Measurements from ENCODE around the gene MYRFL.
A peak's percentile ranks its signal among the peaks of the same experiment; 100 is the strongest.

Gene MYRFL

GRCh38 chr12:69894800-69895383, 69.9 kb downstream of the MYRFL start:
- FAIRE-seq (no peak), DNase-seq (ENCODE audit: insufficient read length, low spot score) (no peak)

GRCh38 chr12:69896653-69897381, 71.8 kb downstream of the MYRFL start:
- FAIRE-seq = no peak

GRCh38 chr12:69897744-69898143, 72.7 kb downstream of the MYRFL start:
- FAIRE-seq = no peak
- no peak for DNase-seq (ENCODE audit: insufficient read length, low spot score)

More at GRCh38 chr12:69896653-69897381, 71.8 kb downstream of the MYRFL start:
- no peak for DNase-seq (ENCODE audit: insufficient read length, low spot score)

GRCh38 chr12:69898236-69898635, 73.2 kb downstream of the MYRFL start:
- FAIRE-seq = no peak
- DNase-seq (ENCODE audit: insufficient read length, low spot score) = no peak

GRCh38 chr12:69900720-69901131, 75.7 kb downstream of the MYRFL start:
- FAIRE-seq = no peak

GRCh38 chr12:69901221-69901905, 76.3 kb downstream of the MYRFL start:
- FAIRE-seq (no peak), DNase-seq (ENCODE audit: insufficient read length, low spot score) (no peak)

More at GRCh38 chr12:69900720-69901131, 75.7 kb downstream of the MYRFL start:
- DNase-seq (ENCODE audit: insufficient read length, low spot score) = peak; percentile 35

- FAIRE-seq = no peak
- no peak for DNase-seq (ENCODE audit: insufficient read length, low spot score)
Observed at GRCh38 chr12:69903548-69903947, 78.5 kb downstream of the MYRFL start.

GRCh38 chr12:69904777-69905176, 79.8 kb downstream of the MYRFL start:
- FAIRE-seq (no peak), DNase-seq (ENCODE audit: insufficient read length, low spot score) (no peak)

GRCh38 chr12:69905801-69906200, 80.8 kb downstream of the MYRFL start:
- DNase-seq (ENCODE audit: insufficient read length, low spot score) (no peak), FAIRE-seq (no peak)

GRCh38 chr12:69906411-69907216, 81.6 kb downstream of the MYRFL start:
- DNase-seq (ENCODE audit: insufficient read length, low spot score) (no peak), FAIRE-seq (no peak)

- no peak for FAIRE-seq
- DNase-seq (ENCODE audit: insufficient read length, low spot score) = no peak
Observed at GRCh38 chr12:69908203-69908602, 83.2 kb downstream of the MYRFL start.

GRCh38 chr12:69910694-69911093, 85.7 kb downstream of the MYRFL start:
- no peak for FAIRE-seq

GRCh38 chr12:69913526-69913925, 88.5 kb downstream of the MYRFL start:
- FAIRE-seq = no peak

More at GRCh38 chr12:69910694-69911093, 85.7 kb downstream of the MYRFL start:
- DNase-seq (ENCODE audit: insufficient read length, low spot score) = no peak

GRCh38 chr12:69915964-69916363, 90.9 kb downstream of the MYRFL start:
- FAIRE-seq = no peak
- DNase-seq (ENCODE audit: insufficient read length, low spot score) = no peak

More at GRCh38 chr12:69913526-69913925, 88.5 kb downstream of the MYRFL start:
- no peak for DNase-seq (ENCODE audit: insufficient read length, low spot score)

GRCh38 chr12:69916544-69917235, 91.7 kb downstream of the MYRFL start:
- DNase-seq (ENCODE audit: insufficient read length, low spot score) (no peak), FAIRE-seq (no peak)

GRCh38 chr12:69918287-69918686, 93.3 kb downstream of the MYRFL start:
- DNase-seq (ENCODE audit: insufficient read length, low spot score) (no peak), FAIRE-seq (no peak)

- no peak for FAIRE-seq
- no peak for DNase-seq (ENCODE audit: insufficient read length, low spot score)
Observed at GRCh38 chr12:69919495-69919894, 94.5 kb downstream of the MYRFL start.

- no peak for FAIRE-seq
- DNase-seq (ENCODE audit: insufficient read length, low spot score) = no peak
Observed at GRCh38 chr12:69921831-69922230, 96.8 kb downstream of the MYRFL start.

GRCh38 chr12:69922999-69923398, 98.0 kb downstream of the MYRFL start:
- no peak for DNase-seq (ENCODE audit: insufficient read length, low spot score)
- no peak for FAIRE-seq

GRCh38 chr12:69925291-69925690, 100.3 kb downstream of the MYRFL start:
- FAIRE-seq (no peak), DNase-seq (ENCODE audit: insufficient read length, low spot score) (no peak)

All from HTR-8/SVneo (cell line).